NCI-H345 (cell line): ENCODE results near the gene OR10H3.
"Not testable (repeated sequence)": the region's sequence is repeated elsewhere in the genome, so short reads cannot be mapped to it uniquely, and the experiment has no call there.

Experiments
- DNase-seq: peaks from one replicate; lab custom pipeline; 2025; lab: John Stamatoyannopoulos, UW

The OR10H3 gene

DNA sequence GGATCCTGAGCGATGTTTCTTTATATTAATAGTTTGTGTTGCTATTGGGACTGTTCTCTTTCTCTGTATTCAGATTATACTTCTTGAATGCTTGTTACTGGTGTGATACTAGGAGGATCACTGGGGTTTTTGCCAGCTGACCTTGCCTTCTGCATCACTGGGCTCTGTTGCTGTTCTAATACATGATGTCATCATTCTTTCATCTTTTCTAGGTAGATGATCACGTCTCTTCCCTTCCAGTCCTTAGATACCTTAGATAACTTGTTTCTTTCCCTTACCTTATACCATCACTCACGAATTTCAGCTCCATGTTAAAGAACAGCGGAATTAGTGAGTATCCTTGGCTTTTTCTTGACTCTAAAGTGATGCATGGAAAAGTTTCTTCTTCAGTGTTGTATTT lies at the start of gene OR10H3:
TSS of gene OR10H3 (plus strand) at position 264 of the 400 bp plus-strand sequence. CDS start 3,408 bp downstream, outside the sequence.
- no peak for DNase-seq

GRCh38 chr19:15696654-15697194 lies 41.1 kb upstream of the OR10H3 start:
- no peak for DNase-seq

GRCh38 chr19:15701757-15702533 lies 35.8 kb upstream of the OR10H3 start:
- DNase-seq = no peak

- no peak for DNase-seq
These were observed 35.3 kb upstream of the OR10H3 start for GRCh38 chr19:15702534-15702930.

GRCh38 chr19:15714638-15715037 lies 23.1 kb upstream of the OR10H3 start:
- DNase-seq = no peak

DNA sequence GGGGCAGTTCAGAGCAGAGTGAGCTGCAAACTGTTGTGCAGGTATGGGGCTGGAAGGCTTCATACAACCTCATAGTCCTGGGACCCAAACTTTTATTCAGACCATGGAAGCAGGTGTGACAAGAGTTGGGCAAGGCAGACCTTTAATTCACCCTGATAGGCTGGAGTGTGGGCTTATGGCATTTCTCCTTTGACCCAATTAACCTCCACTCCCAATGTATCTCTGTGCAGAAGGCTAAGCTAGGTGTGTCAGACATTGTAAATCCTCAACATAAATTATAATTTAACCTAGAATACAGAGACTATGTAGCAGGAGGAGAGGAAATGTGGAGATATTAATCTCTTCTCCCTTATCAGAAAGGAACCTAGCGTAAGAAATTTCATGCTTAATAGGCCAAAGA lies 22.1 kb upstream of the OR10H3 start:
- no peak for DNase-seq

GRCh38 chr19:15717809-15718208 lies 20.0 kb upstream of the OR10H3 start:
- DNase-seq = no peak

DNA sequence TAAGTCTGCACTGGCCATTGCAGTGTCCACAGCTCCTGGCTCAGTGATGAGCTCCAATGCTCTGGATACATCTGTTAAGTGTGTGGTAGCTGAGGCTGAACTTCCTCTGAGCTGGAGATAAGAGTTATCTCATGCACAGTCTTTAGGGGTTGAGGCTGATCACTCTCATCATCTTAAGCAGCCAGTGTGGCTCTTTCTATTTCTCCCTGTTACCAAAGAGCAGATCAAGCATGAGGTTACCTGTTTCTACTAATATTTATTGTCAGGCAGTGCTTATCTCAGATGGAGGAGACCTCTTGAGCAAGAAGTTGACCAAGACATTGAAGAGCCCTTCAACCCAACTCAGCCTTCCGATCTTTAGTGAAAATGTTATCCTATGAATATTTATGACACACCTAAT lies 16.5 kb upstream of the OR10H3 start:
- no peak for DNase-seq

DNA sequence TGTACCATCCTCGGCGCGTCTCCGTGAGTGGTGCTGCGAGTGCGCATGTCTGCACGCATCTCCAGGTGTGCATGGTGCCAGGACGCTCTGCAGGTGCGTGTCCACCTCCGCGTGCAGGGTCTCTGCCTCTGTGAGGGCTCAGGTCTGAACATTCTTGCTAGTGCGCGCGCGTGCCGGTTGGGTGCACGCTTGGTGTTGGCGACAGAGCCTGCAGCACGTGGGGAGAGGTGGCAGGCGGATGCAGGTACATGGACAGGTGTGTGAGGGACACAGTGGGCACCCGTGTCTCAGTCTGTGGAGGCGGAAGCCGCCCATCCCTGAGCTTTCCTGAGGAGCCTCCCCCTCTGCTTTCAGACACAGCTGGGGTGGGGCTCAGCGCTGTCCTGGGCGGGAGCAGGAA lies 14.8 kb upstream of the OR10H3 start:
- no peak for DNase-seq

GRCh38 chr19:15727724-15728123 lies 10.1 kb upstream of the OR10H3 start, which contains the start of gene OR10H2:
TSS of gene OR10H2 (plus strand) at chr19:15728024. CDS start at chr19:15728044, 20 bp downstream.
- DNase-seq = no peak

DNA sequence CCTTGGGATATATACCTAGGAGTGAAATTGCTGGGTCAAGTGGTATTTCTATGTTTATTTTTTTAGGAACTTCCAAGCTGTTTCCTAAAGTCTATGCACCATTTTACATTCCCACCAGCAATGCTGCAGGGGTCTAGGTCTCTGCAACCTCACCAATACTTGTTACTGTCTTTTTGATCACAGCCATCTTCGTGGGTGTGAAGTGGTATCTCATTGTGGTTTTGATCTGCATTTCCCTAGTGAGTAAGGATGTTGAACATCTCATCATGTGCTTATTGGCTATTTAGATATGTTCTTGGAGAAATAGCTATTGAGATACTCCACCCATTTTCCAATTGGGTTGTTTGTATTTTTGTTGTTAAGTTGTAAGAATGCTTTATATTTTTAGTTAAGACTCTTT lies 7.2 kb upstream of the OR10H3 start:
- no peak for DNase-seq

- DNase-seq = no peak
These were observed 5.4 kb upstream of the OR10H3 start for GRCh38 chr19:15732388-15732787.

DNA sequence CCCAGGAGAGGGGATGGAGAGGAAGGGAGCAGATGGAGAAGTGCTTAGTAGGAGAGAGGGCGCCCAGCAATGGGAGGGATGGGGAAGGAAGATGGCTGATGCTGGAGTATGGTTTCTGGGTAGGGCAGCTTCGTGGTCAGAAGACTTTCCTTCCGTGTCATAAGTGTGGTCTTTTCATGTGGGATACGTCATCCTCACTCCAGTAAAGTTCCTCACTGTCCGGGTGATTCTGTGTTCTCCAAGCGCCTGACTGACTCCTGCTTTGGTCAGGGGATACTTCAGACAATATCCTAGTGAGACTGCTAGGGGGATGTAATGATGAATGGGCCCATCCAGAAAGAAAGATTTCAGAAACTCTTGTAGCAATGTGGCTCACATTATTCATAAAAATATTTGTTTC lies 3.9 kb upstream of the OR10H3 start:
- no peak for DNase-seq

DNA sequence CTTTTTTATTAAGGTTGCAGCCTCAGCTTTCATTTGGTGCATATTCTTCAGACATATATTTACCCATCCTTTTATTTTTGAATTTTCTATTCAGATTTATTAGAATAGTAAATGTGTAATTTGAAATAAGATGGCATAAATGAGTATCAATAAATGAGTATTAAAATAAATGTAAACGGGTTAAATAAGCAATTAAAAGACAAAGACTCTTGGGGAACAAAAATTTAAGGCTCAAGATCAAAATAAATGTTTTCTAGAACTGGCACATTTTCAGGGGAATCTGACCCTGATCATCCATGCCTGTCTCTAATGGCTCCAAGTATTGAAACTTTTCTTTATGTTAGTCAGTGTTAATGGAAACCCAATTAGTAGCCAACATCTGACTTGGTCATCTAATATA lies 3.0 kb downstream of the OR10H3 start:
- no peak for DNase-seq

DNA sequence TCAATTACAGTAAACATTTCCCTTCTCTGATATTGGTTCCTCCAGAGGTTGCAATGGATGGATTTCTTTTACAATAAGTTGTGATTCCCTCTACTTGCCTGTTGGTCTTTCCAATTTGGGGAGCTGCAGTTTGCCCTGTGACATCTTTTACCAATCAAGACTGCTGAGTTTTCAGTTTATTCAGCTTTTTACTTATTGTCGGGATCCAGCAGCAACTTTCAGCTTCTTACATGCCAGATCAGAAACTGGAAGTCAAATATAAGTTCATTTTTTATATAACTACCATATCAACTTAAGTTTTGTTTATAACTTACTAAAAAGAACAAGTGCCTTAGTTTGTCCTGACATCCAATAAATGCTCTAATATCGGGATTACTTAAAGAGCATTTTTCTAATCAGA lies 10.5 kb downstream of the OR10H3 start:
- no peak for DNase-seq

DNA sequence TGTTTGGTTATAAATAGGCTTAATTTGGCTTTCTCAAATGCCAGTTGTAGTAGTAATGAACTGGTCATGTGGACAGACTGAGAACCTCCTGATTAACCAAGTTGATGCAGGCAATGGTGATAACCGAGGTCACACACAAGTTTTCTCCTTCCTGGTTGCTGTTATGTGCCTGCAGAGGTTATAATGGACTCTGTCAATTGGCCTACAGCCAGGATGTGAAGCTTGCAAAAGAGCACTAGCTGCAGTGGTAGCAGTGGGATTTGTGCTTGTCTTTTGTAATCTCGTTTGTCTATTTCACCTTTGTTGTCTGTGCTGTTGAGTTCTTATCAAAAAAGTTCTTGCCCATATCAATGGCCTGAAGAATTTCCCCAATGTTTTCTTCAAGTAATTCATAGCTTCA lies 20.6 kb downstream of the OR10H3 start:
- no peak for DNase-seq

GRCh38 chr19:15759962-15760565 lies 22.3 kb downstream of the OR10H3 start:
- no peak for DNase-seq

- DNase-seq = no peak
These were observed 31.8 kb downstream of the OR10H3 start for GRCh38 chr19:15769586-15769985.

GRCh38 chr19:15774159-15774558 lies 36.4 kb downstream of the OR10H3 start:
- DNase-seq = not testable (repeated sequence)

DNA sequence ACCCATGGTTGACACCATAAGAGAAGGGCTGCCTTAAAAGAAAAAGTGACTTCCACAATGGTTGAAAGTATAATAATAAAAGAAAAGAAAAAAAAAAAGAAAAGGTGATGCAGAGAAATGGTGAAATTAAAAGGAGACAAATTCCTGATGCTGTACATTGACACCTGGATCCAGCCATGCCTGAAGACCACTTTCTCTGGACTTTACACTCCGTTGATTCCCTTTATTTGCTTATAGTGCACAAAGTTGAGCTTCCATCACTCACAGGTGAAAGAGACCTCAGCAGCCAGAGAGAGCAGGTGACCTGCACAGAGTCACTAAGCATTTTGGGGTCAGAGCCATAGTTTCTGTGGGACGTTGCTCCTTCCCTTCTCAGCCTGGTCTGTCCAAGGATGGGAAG lies 37.5 kb downstream of the OR10H3 start:
- DNase-seq = no peak

- no peak for DNase-seq
These were observed 38.5 kb downstream of the OR10H3 start for GRCh38 chr19:15776264-15776663.

GRCh38 chr19:15776991-15777970 lies 39.5 kb downstream of the OR10H3 start:
- DNase-seq = no peak
